ENCODE measurements around the gene SORT1. TPM values are rescaled to one million over a fixed set of nuclear protein-coding genes. Genes with fewer than 3 reads are reported as not detected.

Gene SORT1
- total and polyA plus RNA-seq, 2 of the 4 experiments (the other 2 are of a cell fraction) = 15.8 to 16.7 TPM

- no peak overlapping the region for H4K5ac ChIP-seq (ENCODE audit: low read depth, low read length)
- no peak for DNase-seq
- no peak overlapping the region for H4K8ac ChIP-seq (ENCODE audit: low read depth in 2 of 2, low read length in 2 of 2)
- ChIA-PET POLR2A (ENCODE audit: unreplicated experiment) (no interaction called here), CTCF (no interaction called here)
- H2AFZ ChIP-seq (replicated peaks; ENCODE audit: low read length, poor library complexity) = no peak overlapping the region
- H3K27ac ChIP-seq (ENCODE audit: insufficient read depth, low read length) = no peak overlapping the region
- no peak overlapping the region for H3K4me3 ChIP-seq (ENCODE audit: insufficient read depth, low read depth, low read length)
- in situ Hi-C loops (cut with MboI; ENCODE audit: low sequenced_read_pairs) = no loop called here
- H2BK20ac ChIP-seq (ENCODE audit: low read depth, low read length) = no peak overlapping the region
- H2BK5ac ChIP-seq (ENCODE audit: low read depth, low read length, poor library complexity, severe bottlenecking) = no peak overlapping the region
- H4K20me1 ChIP-seq (ENCODE audit: insufficient read depth, low read length) = no peaks in the 10 kb centered on the region
- peaks cover 2% of the 10 kb centered on the region; the same call in 1 of the 2 replicates for H3K36me3 ChIP-seq (ENCODE audit: control insufficient read depth, insufficient read depth, low read length)
- no peak overlapping the region for H3K23ac ChIP-seq (ENCODE audit: low read depth, low read length)
- no CpG with 5 or more reads among the region's 6 CpGs for WGBS, 2 experiments (ENCODE audit: extremely low coverage in 2 of 2, insufficient read length in 1 of 2)
- peaks cover 2% of the 10 kb centered on the region; the same call in 1 of the 2 replicates for H3K9me3 ChIP-seq (ENCODE audit: control insufficient read depth, insufficient read depth, low read length)
- no peak overlapping the region for H3K56ac ChIP-seq (ENCODE audit: extremely low read depth, insufficient read depth, low read length)
- H2BK15ac ChIP-seq (ENCODE audit: low read depth, low read length) = no peak overlapping the region
- peaks cover 12% of the 10 kb centered on the region for H3K4me1 ChIP-seq (ENCODE audit: control insufficient read depth, insufficient read depth, low read length)
- H3K18ac ChIP-seq (ENCODE audit: low read depth, low read length) = no peak overlapping the region
- no peaks in the 10 kb centered on the region for H3K79me1 ChIP-seq (ENCODE audit: low read depth in 1 of 2, low read length in 2 of 2)
- no peak overlapping the region for H3K14ac ChIP-seq (replicated peaks; ENCODE audit: low read depth, low read length)
- no peak for TF ChIP-seq RCOR1 (IDR thresholded peaks at IDR 0.05; ENCODE audit: insufficient replicate concordance, low read length)
- no peak overlapping the region; the same call in 1 of the 2 replicates for H2BK120ac ChIP-seq (ENCODE audit: low read depth, low read length)
- no peak overlapping the region for H3K9ac ChIP-seq (ENCODE audit: low read depth, low read length)
- no peak overlapping the region for H2AK9ac ChIP-seq (replicated peaks; ENCODE audit: low read depth, low read length, poor library complexity)
- dilution Hi-C loops (cut with HindIII; ENCODE audit: low sequenced_read_pairs, unreplicated experiment) = no loop called here
- no peak for ATAC-seq (ENCODE audit: low read depth)
- intact Hi-C loops (cut with micrococcal nuclease) = no loop called here
- H2AK5ac ChIP-seq (ENCODE audit: low read depth, low read length) = no peak overlapping the region
- H3K4ac ChIP-seq (ENCODE audit: low read depth, low read length) = no peak overlapping the region
- H3K4me2 ChIP-seq (ENCODE audit: low read depth, low read length) = no peak overlapping the region
- no TSS peak for BruUV-seq (replicated peaks)
- no peak overlapping the region for H4K91ac ChIP-seq (ENCODE audit: insufficient read depth, low read depth, low read length)
- 0 out of 2 replicates have a peak, but pooled peaks cover 3% of the 10 kb centered on the region for H3K9me1 ChIP-seq (ENCODE audit: insufficient read depth, low read length)
- H3K27me3 ChIP-seq (ENCODE audit: control insufficient read depth, insufficient read depth, low read length) = no peaks in the 10 kb centered on the region
These were observed 126.3 kb downstream of the SORT1 start for GRCh38 chr1:109271458-109271857.
